ENCODE data around the gene ARHGAP15.

The ARHGAP15 gene

DNA sequence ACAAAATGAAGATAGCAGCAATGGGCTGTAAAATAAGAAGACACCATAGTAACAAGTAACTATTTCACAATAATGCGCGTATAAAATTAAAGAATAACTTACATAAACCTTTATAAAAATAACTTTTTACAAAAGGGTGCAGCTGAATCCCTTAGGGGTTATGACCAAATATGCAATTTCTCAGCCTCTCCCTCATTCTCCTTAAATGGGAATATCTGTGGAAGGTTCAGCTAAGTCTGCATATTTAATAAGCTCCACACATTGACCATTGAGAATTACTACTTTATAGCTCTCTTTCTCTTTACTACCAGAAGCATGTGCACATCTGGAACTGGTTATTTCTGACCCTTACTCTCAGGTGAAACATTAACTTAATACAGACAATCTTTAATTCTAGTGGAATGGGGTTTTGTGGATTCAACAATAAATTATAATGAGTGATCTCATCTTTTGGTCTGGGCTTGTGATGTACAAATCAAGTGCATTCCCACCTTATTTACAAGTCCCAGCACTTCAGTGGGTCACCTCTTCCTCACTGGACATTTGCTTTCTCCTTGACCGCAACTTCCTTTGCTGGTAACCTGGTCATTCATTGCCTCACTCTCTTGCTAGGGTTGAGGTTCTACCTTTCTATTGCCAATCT is 15.7 kb downstream of the ARHGAP15 start:
- DNase-seq (ENCODE audit: low read depth in 2 of 2): no peak

DNA sequence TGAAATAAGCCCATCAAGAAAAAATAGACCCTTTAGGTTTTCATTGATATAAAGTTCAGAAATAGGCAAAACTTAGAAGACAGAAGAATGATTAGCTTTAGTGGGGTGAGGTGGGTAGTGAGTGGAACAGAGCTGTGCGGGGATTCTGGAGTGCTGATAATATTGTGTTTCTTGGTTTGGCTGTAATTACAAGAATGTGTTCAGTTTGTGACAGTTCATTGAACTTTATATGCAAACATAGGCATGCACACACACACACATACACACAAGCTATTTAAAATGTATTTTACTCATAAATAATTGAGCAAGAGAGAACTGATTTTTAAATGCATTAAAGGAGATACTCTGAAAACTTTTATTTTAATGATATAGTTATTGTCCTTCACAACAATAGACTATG is 17.1 kb downstream of the ARHGAP15 start:
- DNase-seq (ENCODE audit: low read depth in 2 of 2): no peak

DNA sequence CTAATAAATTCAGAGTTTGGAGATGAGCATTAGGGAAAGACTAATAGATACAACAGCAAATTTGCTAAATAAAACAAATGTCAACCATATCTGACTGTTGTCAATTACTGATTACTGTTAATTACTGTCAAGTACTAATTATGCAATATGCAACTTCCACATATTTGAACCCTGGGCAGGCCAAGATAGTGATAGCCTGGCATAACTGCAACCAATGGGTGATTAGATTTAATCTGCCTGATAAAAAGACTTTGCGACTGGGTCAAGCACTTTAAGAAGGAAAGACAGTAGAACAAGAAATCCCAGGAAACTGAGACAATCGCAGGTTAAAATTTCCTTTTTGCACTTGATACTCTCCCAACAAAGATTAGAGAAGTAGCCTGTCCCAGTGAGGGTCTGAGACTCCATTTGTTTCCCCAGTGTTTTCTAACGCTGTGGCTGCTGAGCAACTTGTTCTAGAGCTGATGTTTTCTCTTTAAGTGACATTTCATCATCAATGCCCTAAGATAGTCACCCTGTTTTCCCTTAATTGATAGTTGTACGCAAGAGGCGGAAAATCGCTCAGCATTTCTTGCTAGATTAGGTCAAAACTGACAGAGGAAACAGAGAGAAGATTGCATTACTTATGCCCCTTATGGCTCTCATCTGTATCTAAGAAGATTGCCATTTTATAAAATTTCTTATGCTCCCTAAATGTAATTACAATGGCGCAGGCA is 17.8 kb downstream of the ARHGAP15 start:
- DNase-seq (ENCODE audit: low read depth in 2 of 2): no peak

DNA sequence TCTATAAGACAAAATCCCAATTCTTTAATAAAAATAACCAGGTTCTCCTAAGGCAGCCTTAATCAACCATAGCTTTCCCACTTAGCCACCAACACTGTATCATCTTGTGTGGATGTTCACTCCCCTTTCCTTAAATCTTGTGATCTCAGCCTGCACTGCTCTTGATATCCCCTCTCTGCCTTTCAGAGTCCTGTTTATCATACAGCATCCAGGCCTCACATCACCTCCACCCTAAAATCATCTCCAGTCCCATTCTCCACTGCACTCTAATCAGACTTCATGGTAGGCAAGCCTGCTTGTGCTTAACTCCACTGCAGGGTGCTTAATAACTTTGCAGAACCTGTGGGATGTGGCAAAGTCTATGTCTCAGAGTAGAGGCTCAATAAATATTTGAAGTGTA is 18.8 kb downstream of the ARHGAP15 start:
- DNase-seq (ENCODE audit: low read depth in 2 of 2): no peak

DNA sequence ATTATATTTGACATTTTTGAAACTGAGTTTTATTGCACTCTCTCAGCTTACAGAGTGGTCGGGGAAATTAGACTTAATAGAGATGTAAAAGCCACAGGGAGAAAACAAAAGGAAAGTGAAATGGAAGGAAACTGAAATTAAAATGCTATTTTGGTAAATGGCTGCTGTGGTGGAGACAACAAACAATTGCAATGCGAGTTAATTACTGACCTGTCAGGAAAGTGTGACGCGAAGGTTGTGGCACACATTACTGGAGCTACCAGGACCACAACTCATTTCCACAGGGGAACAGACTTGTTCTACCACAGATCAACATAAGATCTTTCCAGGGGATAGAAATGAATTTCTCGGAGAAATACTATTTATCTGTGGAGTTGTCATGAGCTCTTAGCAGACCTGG is 19.5 kb downstream of the ARHGAP15 start:
- no peak for DNase-seq (ENCODE audit: low read depth in 2 of 2)

DNA sequence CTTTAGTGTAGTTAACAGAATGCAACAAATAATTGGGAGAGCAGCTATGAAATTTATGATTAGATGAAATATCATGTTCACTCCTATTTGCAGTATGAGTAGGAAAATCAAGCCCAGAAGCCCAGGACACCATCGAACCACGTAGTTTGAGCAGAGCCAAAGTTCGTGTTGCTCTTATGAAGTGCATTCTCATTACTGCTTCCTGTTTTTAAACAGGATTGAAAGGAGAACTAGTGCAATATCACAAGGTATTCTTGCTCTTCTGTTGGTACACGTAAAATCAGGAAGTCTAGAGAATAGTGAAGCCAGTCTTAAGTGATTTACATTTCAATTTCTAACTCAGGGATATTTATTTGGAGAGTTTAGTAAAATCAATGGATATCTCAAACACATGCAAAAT is 21.1 kb downstream of the ARHGAP15 start:
- DNase-seq (ENCODE audit: low read depth in 2 of 2): no peak

DNA sequence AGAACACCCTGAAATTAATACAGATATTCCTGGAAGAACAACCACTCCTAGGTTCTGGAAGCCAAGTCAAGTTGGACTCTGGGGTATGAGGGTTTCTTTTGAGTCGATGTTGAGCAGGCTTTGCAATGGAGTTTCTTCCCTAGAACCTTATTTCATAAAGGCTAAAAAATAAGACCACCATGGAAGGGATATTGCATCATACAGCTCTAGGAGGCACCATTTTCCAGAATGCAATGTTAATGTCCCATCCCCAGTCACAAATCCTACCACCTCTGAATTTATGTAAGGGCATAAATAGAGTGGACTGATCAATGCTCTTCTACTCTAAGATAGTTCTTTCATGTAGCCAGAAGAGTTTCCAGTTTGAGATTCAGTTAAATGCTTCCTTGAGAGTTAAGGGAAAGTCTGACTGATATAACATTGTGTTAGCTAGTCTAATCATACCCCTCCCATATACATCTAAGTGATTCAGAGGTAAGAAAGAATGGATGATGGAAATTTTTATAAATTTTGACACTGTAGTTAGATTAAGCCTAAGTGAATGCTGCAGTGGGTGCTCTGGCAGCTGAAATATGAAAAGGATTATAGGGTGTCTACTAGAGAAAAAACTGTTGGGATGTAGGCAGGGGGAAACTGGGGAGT is 22.0 kb downstream of the ARHGAP15 start:
- DNase-seq (ENCODE audit: low read depth in 2 of 2): no peak

DNA sequence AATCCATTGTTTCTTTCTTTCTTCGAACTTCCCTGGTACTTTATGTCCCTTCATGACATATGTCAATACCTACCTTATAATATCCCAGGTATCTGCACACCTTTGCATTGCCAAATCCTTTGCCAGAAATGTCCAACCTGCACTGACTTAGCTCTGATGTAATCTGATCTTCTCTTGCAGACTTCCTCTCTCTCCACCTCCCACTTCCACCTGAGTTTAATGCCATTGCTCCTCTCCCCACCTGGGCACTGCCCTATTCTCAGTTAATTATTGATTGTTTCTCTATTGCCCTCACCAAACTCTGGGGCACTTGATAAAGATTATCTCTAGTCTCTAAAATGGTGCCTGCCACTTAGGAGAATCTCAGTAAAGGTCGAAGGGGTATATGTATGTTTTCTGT is 23.0 kb downstream of the ARHGAP15 start:
- no peak for DNase-seq (ENCODE audit: low read depth in 2 of 2)

DNA sequence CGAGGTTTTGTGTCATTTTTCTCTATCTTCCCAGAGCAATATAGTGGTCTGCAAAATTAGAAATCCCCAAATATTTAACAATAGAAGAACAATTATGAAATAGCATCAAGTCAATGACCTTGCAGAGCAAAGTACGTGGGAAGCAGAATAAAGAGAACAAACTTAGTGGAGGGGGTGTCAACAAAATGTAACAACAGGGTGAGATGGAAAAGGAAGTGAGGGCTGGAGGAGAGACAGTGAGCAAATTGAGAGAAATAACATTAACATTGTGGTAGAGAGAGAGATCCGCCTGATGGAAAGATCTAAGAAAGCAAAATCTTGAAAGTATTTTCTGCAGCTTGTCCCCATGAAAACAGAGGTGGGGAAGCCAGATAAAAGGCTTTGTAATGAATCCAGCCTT is 23.4 kb downstream of the ARHGAP15 start:
- no peak for DNase-seq (ENCODE audit: low read depth in 2 of 2)

DNA sequence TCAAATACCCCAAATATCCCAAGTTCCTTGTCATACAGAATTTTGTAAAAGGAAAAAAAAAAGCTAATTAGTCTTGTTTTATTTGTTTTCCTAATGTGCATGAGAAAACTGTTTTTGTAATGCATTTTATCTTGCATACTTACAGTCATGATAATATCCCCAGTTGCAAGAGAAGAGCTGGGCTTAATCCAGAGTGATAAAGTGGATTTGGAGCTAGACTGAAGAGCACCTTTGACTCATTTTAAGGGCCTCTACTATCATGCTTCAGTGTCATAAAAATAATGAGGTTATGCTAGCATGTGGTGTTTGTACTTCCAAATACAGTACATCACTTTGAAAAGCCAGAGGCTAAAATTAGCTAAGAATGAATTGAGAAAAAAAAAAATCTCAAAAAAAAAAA is 26.4 kb downstream of the ARHGAP15 start:
- DNase-seq (ENCODE audit: low read depth in 2 of 2): no peak

DNA sequence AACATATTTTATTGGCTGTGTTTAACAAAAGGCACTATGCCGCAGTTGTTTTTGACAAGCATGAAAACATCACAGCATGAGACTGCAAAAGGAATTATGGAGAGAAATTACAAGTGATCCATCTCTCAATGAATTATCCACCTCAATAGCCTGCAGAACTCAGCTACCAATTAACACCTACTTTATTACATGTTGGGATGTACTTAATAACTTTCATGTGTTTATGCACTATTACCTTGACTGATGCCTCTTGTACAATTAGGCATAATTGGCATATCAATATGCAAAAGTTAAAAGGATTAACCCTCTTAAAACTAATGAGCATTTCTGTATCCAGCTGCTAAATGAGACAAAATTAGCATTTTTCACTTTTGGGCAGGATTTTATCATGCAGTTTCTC is 27.8 kb downstream of the ARHGAP15 start:
- no peak for DNase-seq (ENCODE audit: low read depth in 2 of 2)

DNA sequence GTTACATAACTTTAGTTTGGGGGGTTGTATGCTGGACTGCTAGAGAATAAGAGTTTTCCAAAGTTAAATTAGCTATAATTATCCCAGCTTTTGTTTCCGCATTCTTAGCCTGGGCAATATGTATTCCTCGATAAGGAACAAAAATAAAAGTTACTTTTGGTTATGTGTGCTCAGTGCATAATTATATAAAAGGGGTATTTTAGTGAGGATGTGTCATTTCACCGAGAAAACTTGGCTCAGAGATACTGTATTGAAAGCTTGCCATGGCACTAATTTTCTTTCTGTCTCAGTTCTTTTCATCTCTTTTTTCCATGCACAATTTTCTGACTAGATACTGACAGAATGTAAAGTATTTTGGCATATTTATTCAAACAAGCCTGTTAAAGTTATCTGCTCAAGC is 28.2 kb downstream of the ARHGAP15 start:
- no peak for DNase-seq (ENCODE audit: low read depth in 2 of 2)

DNA sequence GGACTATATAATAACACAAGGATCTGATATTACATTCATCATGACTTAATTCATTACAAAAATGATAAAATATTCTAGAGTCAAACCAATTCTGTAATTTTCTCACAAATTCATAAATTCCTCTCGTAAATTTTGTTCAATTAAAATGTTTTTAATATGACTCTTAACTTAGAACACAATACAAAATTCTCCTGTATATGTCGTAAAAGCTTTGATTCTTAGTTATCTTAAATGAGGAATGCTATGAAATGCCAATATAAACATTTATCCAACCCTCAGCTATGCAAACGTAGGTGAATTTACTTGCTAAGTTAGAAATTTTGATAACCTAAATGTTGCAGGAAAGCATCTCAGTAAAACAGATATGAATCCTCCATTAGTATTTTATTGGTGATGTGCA is 28.9 kb downstream of the ARHGAP15 start:
- no peak for DNase-seq (ENCODE audit: low read depth in 2 of 2)

DNA sequence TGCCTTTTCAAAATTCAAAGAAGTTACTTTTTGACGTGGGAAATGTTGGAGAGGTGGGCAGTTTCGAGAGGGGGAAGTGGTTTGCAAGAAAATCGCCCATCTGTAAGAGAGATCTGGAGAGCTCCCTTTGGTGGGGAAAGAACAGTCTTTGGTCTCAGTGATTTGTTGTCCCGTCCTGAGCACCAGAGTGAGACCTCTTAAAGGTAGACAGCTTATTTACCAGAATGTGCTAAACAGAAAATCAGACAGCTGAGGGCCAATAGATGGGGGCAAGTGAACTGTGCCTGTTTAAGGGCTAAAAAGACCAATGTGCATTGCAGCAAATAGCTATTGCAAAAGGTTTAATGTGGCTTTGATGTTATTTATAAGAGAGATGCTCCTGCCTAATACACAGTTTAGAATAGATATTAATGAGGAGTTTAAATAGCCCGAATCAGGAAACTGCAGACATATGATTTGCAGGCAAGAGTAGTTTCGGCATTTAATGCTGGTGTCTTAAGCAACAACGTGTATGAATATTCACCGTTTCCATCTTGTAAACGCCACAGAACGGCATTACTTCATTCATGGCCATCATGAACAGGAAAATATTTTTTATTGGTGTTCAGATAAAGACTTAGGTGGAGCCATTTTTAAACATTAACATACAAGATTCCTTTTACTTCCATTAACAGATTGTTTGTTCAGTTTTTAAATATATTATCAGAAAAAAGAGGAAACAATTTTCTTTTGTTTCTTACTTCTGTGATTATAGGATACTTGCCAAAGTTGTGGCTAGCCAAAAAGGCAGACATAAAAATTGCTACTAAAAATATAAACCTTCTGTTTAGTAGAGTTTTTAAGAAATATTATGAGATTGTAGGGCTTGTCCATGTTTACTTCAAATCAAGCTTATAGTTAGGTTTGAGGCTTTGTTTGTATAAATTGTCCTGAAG is 29.6 kb downstream of the ARHGAP15 start:
- no peak for DNase-seq (ENCODE audit: low read depth in 2 of 2)

DNA sequence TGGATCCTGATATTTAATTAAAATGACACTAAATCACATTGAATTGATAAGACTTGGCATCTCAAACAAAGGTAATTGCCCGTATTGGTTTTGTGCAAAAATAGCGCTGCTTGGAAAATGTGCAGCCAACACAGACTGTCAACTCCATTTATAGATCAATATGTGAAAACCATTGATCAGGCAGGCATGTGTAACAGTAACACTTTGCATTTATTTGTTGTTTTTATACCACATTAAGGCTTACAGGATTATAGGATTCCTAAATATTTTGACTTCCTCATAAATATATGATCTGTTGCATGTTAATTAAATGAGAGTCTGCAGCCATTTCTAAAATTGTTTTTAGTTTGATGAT is 30.2 kb downstream of the ARHGAP15 start:
- DNase-seq (ENCODE audit: low read depth in 2 of 2): no peak

DNA sequence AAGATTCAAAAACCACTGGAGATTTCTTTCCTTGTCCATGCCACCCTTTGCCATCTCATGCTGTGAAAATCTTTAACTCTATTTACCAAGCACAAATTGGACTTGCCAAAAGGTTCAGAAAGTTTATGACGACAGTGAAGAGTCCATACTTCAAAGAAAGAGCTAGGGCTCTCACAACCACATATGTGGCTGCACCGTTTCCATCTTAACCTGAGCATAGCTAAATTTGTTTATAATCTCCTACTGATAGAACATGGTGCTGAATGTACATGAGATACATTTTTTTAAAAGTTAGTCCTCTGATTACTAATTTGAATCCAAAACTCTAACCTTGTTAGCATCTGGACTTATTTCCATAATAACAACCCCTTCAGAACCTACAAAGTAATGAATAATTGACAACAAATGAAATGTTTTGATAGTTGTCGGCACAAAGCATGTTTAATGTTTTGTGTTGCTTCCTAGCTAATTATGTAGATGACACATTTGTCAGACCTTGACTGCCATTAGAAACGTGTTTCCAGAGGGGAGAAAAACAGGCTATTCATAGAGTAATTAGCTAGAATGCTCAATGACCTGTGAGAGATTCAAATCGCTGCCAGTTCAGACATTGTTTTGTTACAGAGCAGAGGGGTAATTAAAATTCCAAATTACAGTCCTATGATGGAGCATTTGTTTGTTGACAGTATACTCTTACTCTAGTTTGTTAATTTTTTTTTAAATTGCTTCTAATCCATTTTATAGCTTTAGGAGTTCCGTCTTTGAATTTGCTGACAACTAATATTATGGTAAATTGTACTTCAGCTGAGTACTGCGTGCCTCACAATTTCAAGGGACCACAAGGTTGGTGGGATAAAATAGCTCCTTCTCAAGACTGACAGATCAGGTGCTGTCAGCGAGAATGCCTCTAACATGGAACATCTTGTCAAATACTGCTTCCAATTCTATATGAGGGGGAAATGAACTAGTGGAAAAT is 31.8 kb downstream of the ARHGAP15 start:
- DNase-seq (ENCODE audit: low read depth in 2 of 2): no peak

DNA sequence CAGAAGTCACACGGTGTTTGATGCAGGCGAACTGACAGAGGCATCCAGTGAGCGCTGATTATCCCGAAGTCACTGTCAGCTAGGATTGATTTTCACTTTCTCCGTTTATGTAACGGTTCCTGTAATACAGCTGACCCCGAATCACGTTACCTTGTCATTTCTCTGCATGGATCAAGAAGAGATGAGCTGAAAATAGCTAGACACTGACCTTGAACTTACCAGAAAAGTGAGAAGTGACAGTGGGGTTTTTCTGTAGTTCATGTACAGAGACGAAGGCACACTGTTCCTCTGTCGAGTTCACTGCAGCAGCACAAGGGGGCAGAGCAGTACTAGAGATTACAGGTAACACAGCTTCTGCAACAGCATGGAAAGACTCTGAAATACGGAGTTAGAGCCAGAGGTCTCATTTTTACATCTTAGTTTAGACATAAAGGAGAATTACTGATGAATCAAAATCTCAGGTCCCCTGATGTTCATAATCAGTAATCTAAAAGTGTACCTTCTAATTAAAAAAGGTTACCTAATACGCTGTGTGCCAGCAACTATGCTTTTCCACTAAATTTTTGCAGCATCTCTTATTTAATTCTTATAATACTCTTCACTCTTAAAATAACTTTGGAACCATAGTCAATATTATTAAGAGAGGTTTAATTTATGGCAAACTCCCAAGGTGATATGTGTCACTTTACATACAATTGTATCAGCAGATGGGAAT is 33.1 kb downstream of the ARHGAP15 start:
- peak; percentile 13 to 33 for DNase-seq (ENCODE audit: low read depth in 2 of 2)

DNA sequence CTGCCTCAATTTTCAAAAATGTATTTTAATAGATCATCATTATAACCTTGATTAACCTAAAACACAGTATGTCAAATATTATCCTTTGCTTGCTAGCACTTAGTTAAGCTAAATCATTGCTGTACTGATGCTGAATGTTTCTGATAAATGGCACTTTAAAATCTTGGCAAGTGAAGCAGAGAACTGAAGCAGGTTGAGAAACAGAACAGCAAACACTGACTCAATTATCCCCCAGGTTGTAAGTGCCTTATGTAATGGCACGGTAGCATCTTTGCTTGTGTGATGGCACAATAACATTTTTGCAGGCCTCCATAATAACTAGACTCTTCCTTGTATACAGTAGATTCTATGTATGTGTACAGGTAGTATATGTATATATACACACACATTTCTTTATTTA is 33.8 kb downstream of the ARHGAP15 start:
- no peak for DNase-seq (ENCODE audit: low read depth in 2 of 2)

DNA sequence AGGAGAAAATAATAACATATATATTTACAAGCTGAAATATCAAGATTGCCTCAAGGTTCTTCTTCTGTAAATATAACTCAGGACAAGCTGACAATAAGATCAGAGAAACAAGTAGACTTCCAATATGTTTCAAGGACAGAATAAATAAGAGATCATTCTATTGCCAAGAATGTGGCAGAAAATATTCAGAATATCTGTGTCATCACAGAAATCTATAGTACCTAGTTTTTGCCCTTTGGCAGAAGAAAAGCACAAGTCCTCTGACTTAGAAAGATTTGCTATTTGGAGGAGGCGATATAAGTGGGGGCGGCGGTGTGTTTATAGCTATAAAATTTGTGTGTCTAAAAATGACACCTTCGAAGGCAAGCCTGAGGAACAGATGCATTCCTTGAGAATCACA is 34.3 kb downstream of the ARHGAP15 start:
- no peak for DNase-seq (ENCODE audit: low read depth in 2 of 2)

DNA sequence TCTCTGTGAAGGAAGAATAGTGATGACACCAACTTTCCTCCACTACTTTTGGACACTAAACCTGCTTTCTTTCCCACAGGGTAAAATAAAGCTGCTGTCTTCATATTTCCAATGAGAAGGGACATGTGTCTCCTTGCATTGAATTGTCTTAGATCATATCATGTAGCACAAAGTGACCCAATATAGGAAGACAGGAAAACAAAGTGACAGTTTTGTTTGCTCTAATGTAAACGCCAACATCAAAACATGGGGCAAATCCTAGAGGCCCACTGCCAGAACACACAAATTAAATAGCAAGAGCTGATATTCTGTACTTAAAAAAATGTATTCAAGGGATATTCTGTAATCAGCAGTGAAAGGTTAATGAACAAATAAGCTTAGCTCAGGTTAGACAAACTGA is 36.1 kb downstream of the ARHGAP15 start:
- DNase-seq (ENCODE audit: low read depth in 2 of 2): no peak
